Islet of Langerhans (tissue), 1 donor: ENCODE data around the gene USP35.
"Not testable (repeated sequence)": the region's sequence is repeated elsewhere in the genome, so short reads cannot be mapped to it uniquely, and the experiment has no call there.

Experiments
- FAIRE-seq: peaks from one replicate; lab custom pipeline; 2011; peaks lifted over from hg19 to GRCh38; lab: Jason Lieb, UNC

USP35 gene

GRCh38 chr11:78217650-78218541, 29.2 kb downstream of the USP35 start:
- FAIRE-seq: no peak

- no peak for FAIRE-seq
Observed at GRCh38 chr11:78218707-78219492, 30.2 kb downstream of the USP35 start.

GRCh38 chr11:78219493-78220217, 30.9 kb downstream of the USP35 start:
- no peak for FAIRE-seq

GRCh38 chr11:78220218-78221157, 31.8 kb downstream of the USP35 start:
- no peak for FAIRE-seq

GRCh38 chr11:78221396-78222315, 32.9 kb downstream of the USP35 start:
- FAIRE-seq: no peak

GRCh38 chr11:78222726-78223125, 34.0 kb downstream of the USP35 start:
- not testable (repeated sequence) for FAIRE-seq

- FAIRE-seq: no peak
Observed at GRCh38 chr11:78223320-78223954, 34.7 kb downstream of the USP35 start.

- FAIRE-seq: no peak
Observed at GRCh38 chr11:78224506-78224905, 35.8 kb downstream of the USP35 start.

- no peak for FAIRE-seq
Observed at GRCh38 chr11:78224906-78225420, 36.2 kb downstream of the USP35 start.

GRCh38 chr11:78226684-78227680, 38.3 kb downstream of the USP35 start:
- FAIRE-seq: no peak

GRCh38 chr11:78227921-78228320, 39.2 kb downstream of the USP35 start:
- FAIRE-seq: no peak

- FAIRE-seq: peak; percentile 21
Observed at GRCh38 chr11:78228467-78228866, 39.7 kb downstream of the USP35 start.

GRCh38 chr11:78229106-78229505, 40.4 kb downstream of the USP35 start:
- FAIRE-seq: no peak

GRCh38 chr11:78230161-78230877, 41.6 kb downstream of the USP35 start:
- no peak for FAIRE-seq

GRCh38 chr11:78231962-78232501, 43.3 kb downstream of the USP35 start:
- no peak for FAIRE-seq

- not testable (repeated sequence) for FAIRE-seq
Observed at GRCh38 chr11:78233046-78233445, 44.3 kb downstream of the USP35 start.

- FAIRE-seq: no peak
Observed at GRCh38 chr11:78234006-78234405, 45.3 kb downstream of the USP35 start.
